ENCODE results near the gene RAPGEF1.

Gene RAPGEF1

GRCh38 chr9:131695836-131696460 is 43.9 kb downstream of the RAPGEF1 start:
- no peak for TF ChIP-seq CTCF (IDR thresholded peaks at IDR 0.05; ENCODE audit: low read depth, low read length, missing control alignments)
- DNase-seq (ENCODE audit: low read depth) = no peak
- in situ Hi-C loops (cut with HindIII; ENCODE audit: low sequenced_read_pairs) = no loop called here
- no peak overlapping the region for H3K4me3 ChIP-seq (ENCODE audit: low read depth, low read length)

GRCh38 chr9:131695366-131695765 is 44.5 kb downstream of the RAPGEF1 start:
- H3K4me3 ChIP-seq (ENCODE audit: low read depth, low read length) = no peak overlapping the region
- TF ChIP-seq CTCF (IDR thresholded peaks at IDR 0.05; ENCODE audit: low read depth, low read length, missing control alignments) = no peak
- in situ Hi-C loops (cut with HindIII; ENCODE audit: low sequenced_read_pairs) = no loop called here
- no peak for DNase-seq (ENCODE audit: low read depth)

GRCh38 chr9:131693651-131694597 is 46.0 kb downstream of the RAPGEF1 start:
- TF ChIP-seq CTCF (IDR thresholded peaks at IDR 0.05; ENCODE audit: low read depth, low read length, missing control alignments) = no peak
- DNase-seq (ENCODE audit: low read depth) = no peak
- in situ Hi-C loops (cut with HindIII; ENCODE audit: low sequenced_read_pairs) = no loop called here
- H3K4me3 ChIP-seq (ENCODE audit: low read depth, low read length) = no peak overlapping the region

- no peak for TF ChIP-seq CTCF (IDR thresholded peaks at IDR 0.05; ENCODE audit: low read depth, low read length, missing control alignments)
- no peak for DNase-seq (ENCODE audit: low read depth)
- in situ Hi-C loops (cut with HindIII; ENCODE audit: low sequenced_read_pairs) = no loop called here
- no peak overlapping the region for H3K4me3 ChIP-seq (ENCODE audit: low read depth, low read length)
Observed at GRCh38 chr9:131692612-131693562, 47.0 kb downstream of the RAPGEF1 start.

- no peak for DNase-seq (ENCODE audit: low read depth)
- TF ChIP-seq CTCF (IDR thresholded peaks at IDR 0.05; ENCODE audit: low read depth, low read length, missing control alignments) = no peak
- in situ Hi-C loops (cut with HindIII; ENCODE audit: low sequenced_read_pairs) = no loop called here
- no peak overlapping the region for H3K4me3 ChIP-seq (ENCODE audit: low read depth, low read length)
Observed at GRCh38 chr9:131691969-131692611, 47.8 kb downstream of the RAPGEF1 start.

Measured in astrocyte of the cerebellum (primary cell).